HuH-7.5 (cell line): ENCODE data around the gene KMT2E.
"Not testable (repeated sequence)": the region's sequence is repeated elsewhere in the genome, so short reads cannot be mapped to it uniquely, and the experiment has no call there.

Source experiments
- DNase-seq: peaks from one replicate; pipeline ENCODE4 v3.0.0; 2011; ENCODE audit warnings: low spot score

The KMT2E gene

GRCh38 chr7:105026750-105027149 lies 12.7 kb downstream of the KMT2E start:
- DNase-seq: no peak

GRCh38 chr7:105027176-105027853 lies 13.3 kb downstream of the KMT2E start:
- DNase-seq: no peak

- no peak for DNase-seq
Observed at GRCh38 chr7:105028004-105028403, 14.0 kb downstream of the KMT2E start.

DNA sequence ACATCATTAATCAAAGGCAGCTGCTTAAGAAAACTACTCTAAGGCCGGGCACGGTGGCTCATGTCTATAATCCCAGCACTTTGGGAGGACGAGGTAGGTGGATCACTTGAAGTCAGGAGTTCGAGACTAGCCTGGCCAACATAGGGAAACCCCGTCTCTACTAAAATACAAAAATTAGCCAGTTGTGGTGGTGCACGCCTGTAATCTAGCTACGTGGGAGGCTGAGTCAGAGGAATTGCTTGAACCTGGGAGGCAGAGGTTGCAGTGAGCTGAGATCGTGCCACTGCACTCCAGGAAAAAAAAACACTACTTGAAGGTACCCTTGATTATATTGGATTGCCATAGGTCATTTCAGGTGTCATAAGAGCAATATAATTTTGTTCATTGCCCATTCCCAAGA lies 14.9 kb downstream of the KMT2E start:
- DNase-seq: not testable (repeated sequence)

DNA sequence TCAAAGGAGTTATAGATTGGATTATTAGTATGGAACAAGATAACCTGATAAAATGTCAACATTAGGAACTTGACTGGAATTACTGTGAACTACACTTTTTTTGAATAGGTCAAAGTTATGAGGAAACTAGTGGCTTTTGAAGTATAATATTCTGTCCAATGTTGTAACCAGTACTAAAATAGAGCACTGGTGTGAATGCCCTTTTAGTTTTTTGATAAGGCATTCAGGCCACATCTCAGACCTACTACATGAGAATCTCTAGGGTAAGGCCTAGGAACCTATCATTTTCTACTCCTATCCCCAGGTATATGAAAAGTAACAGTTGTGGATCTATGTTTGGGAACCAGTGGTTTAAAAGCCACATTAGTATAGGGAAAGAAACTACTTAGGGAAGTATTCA lies 16.4 kb downstream of the KMT2E start:
- DNase-seq: no peak

DNA sequence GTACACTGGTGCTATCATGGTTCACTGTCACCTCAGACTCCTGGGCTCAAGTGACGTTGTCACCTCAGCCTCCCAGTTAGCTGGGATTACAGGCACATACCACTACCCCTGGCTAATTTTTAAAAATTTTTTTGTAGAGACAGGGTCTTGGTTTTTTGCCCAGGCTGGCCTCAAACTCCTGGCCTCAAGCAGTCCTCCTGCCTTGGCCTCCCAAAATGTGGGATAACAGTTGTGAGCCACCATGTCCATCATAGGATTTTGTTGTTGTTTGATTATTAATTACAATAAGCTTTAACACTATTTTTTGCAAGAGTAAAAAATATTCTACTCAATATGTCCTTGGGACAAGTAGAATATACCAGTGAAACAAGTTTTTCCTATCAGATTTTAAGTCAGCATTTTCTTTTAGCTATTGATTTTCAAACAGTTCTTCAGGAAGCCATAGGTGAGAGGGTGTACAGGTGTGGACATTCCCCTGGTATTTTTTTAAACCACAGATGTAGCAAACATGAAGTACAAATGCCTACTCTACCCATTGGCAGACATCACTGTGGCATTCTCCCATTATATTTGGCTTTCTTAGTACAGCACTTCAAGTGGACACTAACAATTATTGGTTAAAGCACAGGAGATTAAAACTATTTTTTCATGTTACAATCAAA lies 18.7 kb downstream of the KMT2E start:
- DNase-seq: no peak

GRCh38 chr7:105035349-105035748 lies 21.3 kb downstream of the KMT2E start:
- DNase-seq: no peak

DNA sequence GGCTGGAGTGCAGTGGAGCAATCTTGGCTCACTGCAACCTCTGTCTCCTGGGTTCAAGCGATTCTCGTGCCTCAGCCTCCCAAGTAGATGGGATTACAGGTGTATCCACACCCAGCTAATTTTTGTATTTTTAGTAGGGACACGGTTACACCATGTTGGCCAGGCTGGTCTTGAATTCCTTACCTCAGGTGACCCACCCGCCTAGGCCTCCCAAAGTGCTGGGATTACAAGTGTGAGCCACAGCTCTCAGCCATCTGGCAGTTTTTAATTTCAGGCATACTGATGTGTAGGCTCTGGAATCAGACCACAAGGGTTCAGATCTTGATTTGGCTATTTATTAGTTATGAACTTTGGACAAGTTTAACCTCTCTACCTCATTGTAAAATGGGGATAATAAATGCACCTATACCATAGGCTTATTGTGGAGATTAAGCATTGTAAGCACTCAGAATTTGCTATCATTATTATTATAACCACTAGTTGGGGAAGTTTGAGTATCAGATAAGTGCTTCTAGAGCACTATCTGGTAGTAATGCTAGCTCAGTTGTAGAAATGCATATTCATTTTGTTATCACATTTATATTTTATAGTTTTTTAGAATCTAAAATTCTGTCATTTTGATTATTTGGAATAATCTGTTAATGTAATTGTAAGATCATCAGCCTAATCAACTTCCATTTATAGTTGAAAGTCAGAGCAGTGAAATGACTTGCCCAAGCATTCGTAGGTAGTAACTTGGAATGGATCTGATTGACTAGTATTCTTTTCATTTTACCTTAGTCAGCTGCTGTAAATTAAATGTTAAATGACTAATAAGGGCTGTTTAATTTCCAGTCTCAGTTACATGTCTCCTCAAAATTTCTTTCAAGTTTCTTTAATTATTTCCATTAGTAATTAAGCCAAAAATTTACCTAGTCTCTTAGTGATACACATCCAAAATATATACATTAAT lies 22.5 kb downstream of the KMT2E start:
- DNase-seq: no peak

- DNase-seq: no peak
Observed at GRCh38 chr7:105037319-105037718, 23.3 kb downstream of the KMT2E start.

- DNase-seq: no peak
Observed at GRCh38 chr7:105044449-105045070, 30.6 kb downstream of the KMT2E start.

DNA sequence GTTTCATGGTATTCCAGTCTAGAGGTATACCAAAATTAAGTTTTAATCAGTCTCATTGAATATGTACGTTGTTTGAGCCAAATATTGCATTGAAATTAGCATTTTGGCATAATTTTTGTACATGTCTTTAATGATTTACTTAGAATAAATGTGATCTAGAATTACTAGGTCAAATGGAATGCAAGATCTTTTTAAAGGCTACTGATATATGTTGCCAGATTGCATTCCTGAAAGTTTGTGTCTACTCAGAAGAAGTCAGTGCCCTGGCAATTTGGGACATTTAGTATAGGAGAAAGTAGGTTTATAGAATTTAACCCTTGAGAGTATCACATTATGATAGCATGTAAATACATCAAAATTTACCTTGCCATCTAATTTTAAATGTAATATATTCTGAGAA lies 32.4 kb downstream of the KMT2E start:
- no peak for DNase-seq

GRCh38 chr7:105047932-105048331 lies 33.9 kb downstream of the KMT2E start:
- DNase-seq: no peak

DNA sequence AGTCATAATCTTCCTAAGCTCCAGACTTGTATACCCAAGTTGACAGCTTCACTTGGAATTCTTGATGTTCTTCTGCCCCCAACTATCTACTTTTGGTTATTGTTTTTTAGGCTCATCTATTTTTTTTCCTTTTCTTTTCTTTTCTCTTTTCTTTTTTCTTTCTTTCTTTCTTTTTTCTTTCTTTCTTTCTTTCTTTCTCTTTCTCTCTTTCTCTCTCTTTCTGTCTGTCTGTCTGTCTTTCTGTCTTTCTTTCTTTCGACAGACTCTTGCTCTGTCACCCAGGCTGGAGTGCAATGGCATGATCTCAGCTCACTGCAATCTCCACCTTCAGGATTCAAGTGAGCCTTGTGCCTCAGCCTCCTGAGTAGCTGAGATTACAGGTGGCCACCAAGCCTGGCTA lies 36.5 kb downstream of the KMT2E start:
- DNase-seq: no peak

DNA sequence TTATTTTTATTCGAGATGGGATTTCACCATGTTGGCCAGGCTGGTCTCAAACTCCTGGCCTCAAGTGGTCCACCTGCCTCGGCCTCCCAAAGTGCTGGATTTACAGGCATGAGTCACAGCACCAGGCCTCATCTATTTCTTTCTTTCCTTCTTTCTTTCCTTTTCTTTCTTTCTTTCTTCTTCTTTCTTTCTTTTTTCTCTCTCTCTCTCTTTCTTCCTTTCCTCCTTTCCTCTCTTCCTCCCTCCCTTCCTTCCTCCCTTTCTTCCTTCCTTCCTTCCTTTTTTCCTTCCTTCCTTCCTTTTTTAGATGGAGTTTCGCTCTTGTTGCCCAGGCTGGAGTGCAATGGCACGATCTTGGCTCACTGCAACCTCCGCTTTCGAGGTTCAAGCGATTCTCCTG lies 36.9 kb downstream of the KMT2E start:
- not testable (repeated sequence) for DNase-seq

- DNase-seq: no peak
Observed at GRCh38 chr7:105055084-105055483, 41.1 kb downstream of the KMT2E start.

DNA sequence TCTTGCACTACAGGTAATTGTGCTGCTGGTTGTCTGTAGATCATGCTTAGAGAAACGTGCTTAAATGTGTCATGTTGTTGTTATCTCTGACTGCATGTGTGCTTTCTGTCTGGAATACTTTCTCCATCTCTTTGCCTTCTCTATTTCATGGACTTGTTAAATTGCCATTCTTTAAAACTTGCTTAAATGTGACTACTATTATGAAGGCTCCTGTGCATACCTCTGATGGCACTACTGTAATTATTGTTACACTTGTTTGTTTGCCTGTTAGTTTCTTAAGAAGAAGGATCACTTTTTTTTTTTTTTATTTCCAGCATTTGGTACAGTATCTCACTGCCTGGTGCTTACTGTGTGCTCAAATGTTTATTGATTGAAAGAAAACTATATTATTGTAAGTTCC lies 41.6 kb downstream of the KMT2E start:
- DNase-seq: no peak

GRCh38 chr7:105057472-105057871 lies 43.5 kb downstream of the KMT2E start:
- no peak for DNase-seq

- no peak for DNase-seq
Observed at GRCh38 chr7:105060437-105060836, 46.4 kb downstream of the KMT2E start.

- no peak for DNase-seq
Observed at GRCh38 chr7:105060923-105061322, 46.9 kb downstream of the KMT2E start.

DNA sequence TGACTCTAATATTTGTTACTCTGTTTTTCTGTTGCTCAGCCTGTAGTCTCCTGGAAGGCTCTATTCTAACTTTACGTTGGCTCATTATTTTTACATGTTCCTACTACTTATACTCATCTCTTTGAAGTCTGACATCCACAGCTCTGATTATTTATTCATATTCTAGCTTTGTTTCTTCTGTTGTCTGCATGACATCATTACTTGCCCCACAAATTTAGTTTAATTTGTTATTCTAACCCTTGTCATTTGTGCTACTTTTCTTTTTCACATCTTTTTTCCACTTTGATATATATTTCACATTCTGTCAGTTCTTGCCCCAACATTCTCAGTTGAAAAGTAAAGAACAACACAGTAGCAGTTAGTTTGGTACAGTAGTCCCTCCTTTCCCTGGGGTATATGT lies 51.1 kb downstream of the KMT2E start:
- DNase-seq: no peak

GRCh38 chr7:105067691-105068090 lies 53.7 kb downstream of the KMT2E start:
- no peak for DNase-seq

DNA sequence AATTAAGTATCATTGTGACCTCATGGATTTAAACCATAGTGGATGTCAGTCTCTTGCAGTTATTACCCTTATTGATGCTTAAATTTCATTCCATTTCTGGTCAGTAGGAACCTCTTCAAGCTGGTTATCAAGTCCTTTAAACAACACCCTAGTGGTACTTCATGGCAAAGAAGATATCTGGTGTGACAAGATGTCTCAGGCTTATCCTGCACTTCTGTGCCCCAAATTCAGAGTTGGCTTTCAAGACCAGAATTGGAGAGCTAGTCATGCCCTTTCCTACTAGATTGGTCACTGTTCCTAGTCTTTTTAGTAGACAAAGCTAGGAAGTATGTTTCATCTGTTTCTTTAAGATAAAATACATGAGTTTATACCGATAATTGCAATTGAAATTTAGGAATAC lies 54.9 kb downstream of the KMT2E start:
- no peak for DNase-seq
